Muscle of arm (tissue), 12 donors: ENCODE measurements around the gene ACBD3. TPM values are rescaled to one million over a fixed set of nuclear protein-coding genes. Genes with fewer than 3 reads are reported as not detected.

Experiments
- DNase-seq: peaks from one replicate; pipeline ENCODE4 v3.0.0-alpha.2; 2013
- polyA plus RNA-seq, 12 donors: library from polyadenylated mRNA; unstranded; fragments of 120-200 nt; gene quantifications; one replicate each; pipeline ENCODE4 v1.2.1, GENCODE V29; 2013; ENCODE audit not compliant: insufficient read length in 12 of 12

Gene ACBD3
- polyA plus RNA-seq, 12 donors: 47.4 to 65.4 (median 53.9) TPM; not detected in 1

DNA sequence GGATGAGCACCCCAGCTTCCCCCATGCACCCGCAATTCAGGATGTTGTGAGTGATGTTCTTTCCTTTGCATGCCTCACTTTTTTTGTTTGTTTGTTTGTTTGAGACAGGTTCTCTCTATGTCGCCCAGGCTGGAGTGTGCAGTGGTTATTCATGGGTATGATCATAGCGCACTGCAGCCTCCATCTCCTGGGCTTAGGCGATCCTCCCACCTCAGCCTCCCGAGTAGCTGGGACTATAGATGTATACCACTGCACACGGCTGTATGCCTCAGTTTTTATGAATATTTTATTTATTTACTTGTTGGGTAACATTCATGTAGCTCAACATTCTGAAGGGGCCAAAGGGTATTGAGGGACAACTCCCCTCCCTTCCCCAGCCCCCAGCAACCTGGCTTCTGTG lies 69.2 kb downstream of the ACBD3 start:
- DNase-seq: no peak

DNA sequence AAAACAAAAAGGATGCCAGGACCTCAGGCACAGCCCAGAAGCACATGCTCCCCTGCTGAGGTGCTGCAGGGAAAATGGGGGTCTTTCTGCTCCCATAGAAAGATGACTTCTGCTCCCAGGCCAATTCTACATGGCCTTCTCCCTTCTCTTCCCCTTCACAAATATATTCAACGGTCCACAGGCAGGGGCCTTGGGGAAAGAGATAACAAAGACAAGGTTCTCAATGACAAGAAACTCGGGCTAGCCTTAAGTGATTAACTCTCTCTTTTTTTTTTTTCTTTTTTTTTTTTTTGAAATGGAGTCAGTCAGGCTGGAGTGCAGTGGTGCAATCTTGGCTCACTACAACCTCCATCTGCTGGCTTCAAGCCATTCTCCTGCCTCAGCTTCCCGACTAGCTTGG lies 69.9 kb downstream of the ACBD3 start:
- no peak for DNase-seq

DNA sequence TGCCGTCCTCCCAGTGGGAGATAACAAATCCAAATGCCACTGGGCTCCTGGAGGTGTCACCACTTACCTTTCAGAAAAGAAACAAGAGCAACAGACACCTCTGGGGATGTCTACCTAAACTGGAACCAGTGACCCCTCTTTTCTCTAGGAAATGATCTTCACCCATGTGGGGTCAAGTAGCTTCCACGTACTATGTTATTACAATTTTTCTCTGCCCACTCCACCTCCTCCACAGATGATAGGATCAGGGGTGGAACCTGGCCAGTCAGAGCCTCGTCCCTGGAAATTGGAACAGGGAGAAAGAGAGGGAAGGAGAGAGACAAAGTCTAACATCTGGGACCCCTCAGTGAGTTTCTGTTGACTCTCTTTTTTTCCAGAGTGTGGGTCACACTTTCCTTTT lies 73.9 kb downstream of the ACBD3 start:
- no peak for DNase-seq

DNA sequence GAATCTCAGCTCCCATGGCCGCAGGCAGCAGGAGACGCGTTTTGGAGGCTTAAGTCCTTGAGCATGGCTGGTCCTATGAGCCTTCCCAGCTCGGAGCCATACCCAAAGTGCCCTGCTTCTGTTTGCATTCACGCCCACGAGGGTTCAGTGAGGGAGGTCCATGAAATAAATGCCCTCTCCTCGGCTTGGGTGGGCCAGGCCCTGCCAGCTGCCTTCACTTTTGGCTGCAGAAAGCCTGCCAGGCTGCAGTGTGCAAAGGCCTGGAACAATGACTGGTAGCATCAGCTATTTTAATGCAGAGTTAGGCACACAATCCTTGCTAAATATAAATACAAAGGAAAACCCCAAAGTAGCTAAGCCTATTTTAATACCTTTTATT lies 74.7 kb downstream of the ACBD3 start:
- no peak for DNase-seq

DNA sequence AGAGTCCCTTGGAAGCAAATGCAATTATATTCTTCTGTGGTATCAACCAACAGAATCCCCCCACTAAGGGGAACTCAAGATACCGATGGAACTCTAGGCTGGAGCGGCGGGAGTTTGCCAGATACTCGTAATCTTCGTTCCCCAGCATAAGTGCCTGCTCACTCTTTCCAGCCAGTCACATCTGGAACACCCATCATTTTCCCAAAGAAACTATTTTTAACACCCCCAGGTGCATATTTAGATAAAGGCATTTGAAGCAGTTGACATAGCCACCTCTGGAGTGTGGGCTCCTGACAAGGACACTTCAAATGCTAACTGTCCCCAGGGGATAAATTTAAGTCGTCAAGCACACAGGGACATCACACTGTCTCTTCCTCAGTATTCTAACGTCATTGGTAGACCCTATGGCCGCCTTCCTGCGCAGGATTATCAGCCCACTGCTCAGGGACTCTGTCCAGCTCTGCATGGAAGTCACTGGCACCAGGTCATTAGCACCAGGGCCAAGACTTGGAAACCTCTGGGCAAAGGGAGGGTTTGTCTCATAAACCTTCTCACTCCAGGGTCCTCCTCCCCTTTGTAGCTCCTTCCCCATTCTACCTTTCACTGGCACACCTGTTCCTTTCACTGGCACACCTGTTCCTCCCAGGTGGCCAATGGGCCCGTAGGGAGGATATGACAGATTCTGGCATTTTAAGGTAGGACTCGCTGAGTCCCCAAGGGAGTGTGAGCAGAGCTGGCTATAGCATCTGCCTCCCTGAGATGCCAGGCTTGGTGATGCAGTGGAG lies 75.3 kb downstream of the ACBD3 start:
- DNase-seq: peak; percentile 52

DNA sequence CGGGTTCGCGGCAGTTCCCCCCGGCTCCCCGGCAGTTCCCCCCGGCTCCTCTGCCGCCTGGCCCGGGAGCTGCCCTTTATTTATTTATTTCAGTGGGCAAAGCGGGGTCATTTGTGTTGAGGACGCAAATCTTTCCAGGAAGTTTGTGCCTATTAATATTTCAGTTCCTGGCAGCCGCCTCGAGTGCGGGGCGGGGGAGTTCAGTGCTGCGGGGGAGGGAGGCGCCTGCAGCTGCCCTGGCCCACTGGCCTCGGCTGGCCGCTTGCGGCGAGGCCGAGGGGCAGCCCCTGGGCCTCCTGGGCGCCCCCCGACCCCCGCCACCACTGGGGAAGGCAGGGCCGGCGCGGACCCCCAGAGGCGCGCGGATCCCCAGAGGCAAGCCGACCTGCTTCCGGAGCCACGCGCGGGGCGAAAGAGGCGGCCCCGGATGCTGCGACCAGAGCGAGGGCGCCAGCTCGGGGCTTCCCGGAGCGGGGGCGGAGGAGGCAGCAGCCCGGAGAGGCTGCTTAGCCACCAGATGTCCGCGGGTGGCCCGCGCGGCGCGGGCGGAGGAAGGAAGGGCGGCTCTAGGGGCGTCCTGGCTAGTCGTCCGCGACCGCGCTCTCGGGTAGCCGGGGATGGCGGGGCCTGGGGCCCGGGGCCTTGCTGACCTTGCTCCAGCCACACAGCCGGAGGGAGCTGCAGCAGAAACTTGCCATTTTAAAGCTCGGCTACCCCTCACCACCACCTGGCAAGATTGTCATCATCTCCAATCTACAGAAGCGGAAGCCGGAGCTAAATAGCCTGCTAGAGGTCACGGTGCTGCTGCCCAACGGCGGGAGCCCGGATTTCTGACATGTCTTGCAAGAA lies 76.1 kb downstream of the ACBD3 start:
- DNase-seq: peak; percentile 82

DNA sequence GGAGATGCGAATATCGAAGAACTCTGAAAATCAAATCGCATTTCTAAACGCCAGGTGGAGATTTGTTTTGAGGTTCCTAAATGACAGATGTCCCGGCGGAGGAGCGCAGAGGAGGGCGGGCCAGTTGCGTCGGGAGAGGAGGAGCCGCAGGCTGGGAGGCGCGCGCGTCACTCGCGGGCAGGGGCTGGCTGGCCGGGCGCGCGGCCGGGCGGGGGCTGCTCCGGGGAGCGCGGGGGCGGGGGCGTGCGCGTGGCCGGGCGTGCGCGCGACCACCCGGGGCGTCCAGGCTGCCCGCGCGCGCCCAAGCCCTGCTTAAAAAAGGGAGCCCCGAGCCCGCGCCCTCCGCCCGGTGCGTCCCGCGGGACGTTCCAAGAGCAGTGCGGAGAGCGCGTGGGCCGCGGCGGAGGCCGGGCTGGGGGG lies 76.7 kb downstream of the ACBD3 start:
- peak; percentile 86 for DNase-seq

DNA sequence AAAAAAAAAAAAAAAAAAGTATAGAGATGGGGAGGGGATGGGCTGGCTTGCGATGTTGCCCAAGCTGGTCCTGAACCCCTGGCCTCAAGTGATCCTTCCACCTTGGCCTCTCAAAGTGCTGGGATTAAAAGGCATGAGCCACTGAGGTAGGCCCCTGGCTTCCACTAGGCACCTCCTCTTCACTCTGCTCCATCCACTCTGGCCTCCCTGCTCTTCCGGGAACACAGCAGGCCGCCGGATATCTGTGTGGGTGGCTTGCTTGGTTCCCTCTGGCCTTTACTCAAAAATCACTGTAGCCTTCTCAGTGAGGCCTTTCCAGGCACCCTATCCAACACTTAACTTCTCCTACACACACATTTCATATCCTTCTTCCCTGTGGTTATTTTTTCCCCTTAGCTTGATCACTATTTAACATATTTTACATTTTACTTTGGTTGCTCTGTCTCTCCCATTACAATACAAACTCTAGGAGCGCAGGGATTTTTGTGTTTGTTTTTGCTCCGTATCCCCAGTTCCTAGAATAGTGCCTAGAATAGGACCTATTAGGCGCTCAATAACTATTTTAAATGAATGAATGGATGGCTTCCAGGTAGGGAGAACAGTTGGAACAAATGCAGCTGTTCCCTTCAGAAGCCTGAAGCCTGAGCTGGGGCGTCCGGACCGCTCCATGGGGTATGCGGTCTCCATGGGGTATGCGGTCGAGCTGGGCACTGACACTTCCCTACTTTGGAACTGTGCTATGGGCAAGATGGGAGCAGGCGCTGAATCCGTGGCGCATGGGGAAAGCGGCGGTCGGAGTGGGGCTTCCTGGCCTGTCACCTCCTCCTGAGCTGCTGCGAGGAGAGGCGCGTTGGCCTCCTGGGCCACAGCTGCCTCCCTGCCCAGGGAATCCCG lies 77.4 kb downstream of the ACBD3 start:
- DNase-seq: peak; percentile 58

DNA sequence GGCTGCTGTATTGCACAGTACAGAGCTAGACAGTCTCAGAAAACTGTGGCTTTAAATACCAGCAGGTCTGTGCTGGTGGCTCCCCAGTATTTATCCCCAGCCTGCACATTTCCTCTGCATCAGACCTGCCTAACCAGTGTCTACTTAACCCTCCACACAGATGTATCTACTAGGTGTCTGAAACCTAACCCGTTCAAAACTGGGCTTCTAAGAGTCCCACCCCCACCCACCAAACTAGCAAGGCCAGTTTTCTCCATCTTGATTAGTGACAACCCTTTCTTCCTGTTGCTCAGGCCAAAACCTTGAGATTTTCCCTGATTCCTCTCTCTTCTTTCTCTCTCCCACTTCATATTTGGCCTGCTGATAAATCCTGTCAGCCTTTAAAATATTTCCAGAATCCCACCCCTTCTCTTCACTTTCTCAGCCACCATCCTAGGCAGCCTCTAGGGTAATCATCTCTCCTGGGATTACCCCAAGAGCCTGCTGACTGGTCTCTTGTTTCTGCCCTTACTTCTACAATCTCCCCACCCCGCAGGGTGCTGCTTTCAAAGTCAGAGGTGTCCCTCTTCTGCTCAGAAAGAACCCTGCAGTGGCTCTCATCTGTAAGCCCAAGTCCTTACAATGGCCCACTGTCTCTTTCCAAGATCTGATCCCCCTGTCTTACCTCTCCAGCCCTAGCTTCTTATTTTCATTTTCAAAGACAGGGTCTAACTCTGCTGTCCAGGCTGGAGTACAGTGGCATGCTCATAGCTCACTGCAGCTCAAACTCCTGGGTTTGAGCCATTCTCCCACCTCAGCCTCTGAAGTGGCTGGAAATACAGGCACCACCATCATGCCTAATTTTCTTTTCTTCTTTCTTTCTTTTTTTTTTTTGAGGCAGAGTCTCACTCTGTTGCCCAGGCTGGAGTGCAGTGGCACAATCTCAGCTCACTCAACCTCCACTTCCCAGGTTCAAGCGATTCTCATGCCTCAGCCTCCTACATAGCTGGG lies 78.8 kb downstream of the ACBD3 start:
- DNase-seq: no peak

DNA sequence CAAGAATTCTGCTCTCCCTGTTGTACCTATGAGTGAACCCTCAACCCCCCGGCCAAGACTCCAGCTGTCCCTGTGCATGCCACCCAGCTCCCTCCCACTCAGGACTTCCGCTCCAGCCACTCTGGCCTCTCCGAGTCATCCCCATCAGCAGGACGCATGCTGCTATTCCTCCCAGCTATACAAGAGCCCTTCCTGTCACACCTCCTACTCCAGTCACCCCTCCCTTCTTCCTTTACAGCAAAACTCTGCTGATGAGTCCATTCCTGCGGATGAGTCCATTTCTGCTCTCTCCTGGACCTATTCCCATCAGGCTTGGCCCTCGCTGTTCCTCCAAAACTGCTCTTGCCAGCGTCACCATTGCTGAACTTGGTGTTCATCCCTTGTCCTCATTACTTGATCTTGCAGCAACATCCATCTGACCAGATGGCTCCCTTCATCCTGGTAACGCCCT lies 81.8 kb downstream of the ACBD3 start:
- DNase-seq: no peak

DNA sequence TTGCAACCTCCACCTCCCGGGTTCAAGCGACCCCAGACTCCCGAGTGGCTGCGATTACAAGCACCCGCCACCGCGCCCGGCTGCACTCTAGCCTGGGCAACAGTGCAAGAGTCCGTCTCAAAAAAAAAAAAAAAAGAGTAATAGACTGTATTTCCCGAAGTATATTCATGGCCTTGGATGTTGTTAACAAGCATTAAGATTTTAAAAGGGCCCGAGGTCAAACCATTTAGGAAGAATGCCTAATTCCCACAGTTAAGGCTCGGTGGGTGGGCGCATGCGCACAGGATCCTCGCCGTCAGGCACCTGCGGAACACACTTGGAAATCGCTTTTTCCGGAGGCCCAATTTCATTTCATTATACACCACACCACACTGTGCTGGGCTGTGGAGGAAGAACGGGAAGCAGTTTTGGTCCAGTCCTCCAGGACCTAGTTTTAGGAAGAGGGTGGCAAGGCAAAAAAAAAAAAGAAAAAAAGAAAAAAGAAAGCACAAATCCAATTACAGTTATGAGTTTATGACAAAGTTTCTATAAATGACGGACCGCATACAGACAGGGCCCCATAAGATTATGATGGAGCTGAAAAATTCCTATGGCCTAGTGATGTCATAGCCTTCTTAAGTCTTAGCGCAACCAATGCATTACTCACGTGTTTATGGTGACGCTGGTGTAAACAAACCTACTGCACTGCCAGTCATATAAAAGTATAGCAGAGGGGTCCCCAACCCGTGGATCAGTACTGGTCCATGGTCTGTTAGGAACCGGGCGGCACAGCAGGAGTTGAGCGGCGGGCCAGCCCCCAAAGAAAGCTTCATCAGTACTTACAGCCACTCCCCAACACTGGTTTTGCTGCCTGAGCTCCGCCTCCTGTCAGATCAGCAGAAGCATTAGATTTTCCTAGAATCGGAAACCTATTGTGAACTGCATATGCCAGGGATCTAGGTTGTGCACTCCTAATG lies 85.8 kb downstream of the ACBD3 start:
- DNase-seq: no peak

DNA sequence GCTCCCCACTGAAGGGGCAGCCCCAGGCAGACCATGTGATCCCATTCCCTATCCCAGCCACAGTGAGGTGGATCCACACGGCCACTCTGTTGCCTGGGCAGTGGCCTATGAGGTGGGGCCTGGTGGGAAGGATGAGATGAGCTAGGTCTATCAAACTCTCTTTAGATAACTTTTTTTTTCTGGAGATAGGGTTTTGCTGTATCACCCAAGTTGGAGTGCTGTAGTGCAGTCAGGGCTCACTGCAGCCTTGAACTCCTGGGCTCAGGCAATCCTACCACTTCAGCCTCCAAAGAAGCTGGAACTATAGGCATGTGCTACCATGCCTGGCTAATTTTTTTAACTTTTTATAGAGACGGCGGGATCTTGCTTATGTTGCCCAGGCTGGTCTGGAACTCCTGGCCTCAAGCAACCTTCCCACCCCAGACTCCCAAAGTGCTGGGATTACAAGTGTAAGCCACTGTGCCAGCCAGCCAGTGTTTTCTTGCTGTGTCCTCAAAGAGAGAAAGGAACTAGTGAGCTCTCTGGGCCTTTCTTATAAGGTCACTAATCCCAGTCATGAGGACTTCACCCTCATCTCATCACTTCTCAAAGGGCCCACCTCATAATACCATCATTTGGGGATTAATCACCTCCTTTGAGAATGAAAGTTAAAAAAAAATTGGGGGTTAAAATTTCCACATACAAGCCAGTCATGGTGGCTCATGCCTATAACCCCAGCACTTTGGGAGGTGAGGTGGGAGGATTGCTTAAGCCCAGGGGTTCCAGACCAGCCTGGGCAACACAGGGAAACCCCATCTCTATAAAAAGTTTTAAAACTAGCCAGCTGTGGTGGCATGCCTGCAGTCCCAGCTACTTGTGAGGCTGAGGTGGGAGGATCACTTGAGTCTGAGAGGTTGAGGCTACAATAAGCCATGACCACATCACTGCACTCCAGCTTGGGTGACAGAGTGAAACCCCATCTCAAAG lies 87.4 kb downstream of the ACBD3 start:
- DNase-seq: no peak

DNA sequence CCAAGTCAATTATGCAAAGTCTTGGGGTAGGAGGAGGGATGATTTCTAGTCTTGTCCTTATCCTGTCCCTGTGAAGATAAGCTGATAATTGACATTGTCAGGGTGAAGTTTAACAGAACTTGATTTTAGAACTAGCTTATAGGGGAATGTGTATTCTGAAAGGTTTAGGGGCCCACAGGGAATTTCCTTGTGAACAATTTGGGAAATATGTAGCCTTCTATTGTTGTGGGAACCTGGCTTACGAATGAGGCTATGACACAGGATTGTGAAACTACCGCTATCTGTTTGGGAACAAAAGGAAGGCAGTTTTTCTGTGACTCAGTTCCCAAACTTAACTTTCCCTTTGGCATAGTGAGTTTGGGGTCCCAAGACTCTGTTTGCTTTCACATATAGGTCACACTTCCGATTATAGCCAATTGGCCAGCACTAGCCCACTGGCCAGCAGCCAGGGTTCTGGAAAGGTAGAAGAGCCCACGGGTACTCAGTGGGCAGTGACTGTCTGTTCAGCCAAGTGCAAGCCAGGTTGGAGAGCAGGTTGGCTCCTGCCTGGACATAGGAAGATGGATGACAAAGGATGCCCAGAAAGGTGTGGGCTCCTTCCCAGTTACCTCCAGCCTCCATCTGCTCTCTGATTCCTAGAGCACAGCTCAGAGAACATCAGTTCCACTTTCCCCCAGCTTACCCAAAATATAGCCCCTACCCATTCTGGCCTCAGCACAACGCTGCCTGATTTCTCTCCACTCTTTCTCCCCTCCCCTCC lies 88.5 kb downstream of the ACBD3 start:
- no peak for DNase-seq

DNA sequence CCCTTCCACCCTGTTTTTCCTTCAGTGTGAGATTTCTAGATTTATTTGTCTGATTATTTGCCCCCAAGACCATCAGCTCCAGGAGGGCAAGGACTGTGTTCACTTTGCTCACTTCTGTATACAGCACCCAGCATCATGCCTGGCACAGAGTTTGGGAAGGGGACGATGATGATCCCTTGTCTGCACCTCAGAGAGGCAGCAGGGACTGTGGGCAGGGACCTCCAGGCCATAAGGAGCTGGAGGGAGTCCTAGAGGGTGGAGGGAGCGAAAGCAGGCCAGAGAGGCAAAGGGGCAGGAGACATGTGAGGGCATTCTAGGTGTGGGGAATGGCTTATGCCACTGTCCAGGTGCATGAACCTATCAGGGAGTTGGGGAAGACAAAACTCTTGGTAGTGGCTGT lies 91.3 kb downstream of the ACBD3 start:
- no peak for DNase-seq
